B cell (primary cell): ENCODE data around the gene FEZ2. TPM values are rescaled to one million over a fixed set of nuclear protein-coding genes. Genes with fewer than 3 reads are reported as not detected.

Source experiments
- ATAC-seq: fragments of 200-7000 bp; cut with Tn5 transposase; one replicate; pipeline ENCODE4 v1.10.0; 2021; ENCODE audit warnings: low read depth, mild to moderate bottlenecking, moderate number of reproducible peaks, moderate library complexity
- CTCF ChIA-PET: fragments of 350-600 bp; sonication (Branson Sonifier 250); formaldehyde crosslinking; loops from one replicate; lab custom pipeline; 2021; ENCODE audit warnings: antibody characterized with exemption, inconsistent platforms; lab: Charles Lee
- POLR2A ChIA-PET: fragments of 350-600 bp; sonication (Branson Sonifier 250); formaldehyde crosslinking; loops from one replicate; lab custom pipeline; 2021; ENCODE audit warnings: antibody characterized with exemption; lab: Charles Lee
- DNase-seq: peaks from one replicate; pipeline ENCODE4 v3.0.0; 2013
- H2AFZ ChIP-seq: 2 replicates; pipeline ENCODE4 v1.6.1; 2012; ENCODE audit warnings: mild to moderate bottlenecking, low read depth, low read length; ENCODE audit not compliant: insufficient read depth, poor library complexity, severe bottlenecking
- H3K27ac ChIP-seq, 2 donors: 1 replicate in 1 of 2; 2 replicates in 1 of 2; pipeline ENCODE4 v1.5.1; 2012 to 2013; ENCODE audit warnings: low read length in 2 of 2, mild to moderate bottlenecking in 2 of 2, moderate library complexity in 1 of 2
- H3K27me3 ChIP-seq, 4 experiments: fragments of 200-600 bp in 1 of 4; sonication (generic) in 1 of 4; replicated peaks in 1 of 4; 1 replicate in 2 of 4; 2 replicates in 2 of 4; pipeline versions ENCODE4 v1.6.1 to v1.7.0; 2013 to 2016; ENCODE audit warnings: low read length in 3 of 4, mild to moderate bottlenecking in 2 of 4, mixed read lengths in 1 of 4, moderate library complexity in 1 of 4; ENCODE audit not compliant: insufficient read depth in 4 of 4, control insufficient read depth in 3 of 4; ENCODE audit errors: control extremely low read depth in 1 of 4
- H3K36me3 ChIP-seq, 2 experiments: replicated peaks in 1 of 2; 1 replicate in 1 of 2; 2 replicates in 1 of 2; pipeline versions ENCODE4 v1.6.1 to v1.7.1; 2013; ENCODE audit warnings: low read length in 1 of 2; ENCODE audit not compliant: insufficient read depth in 2 of 2, control insufficient read depth in 1 of 2; ENCODE audit errors: control extremely low read depth in 1 of 2, extremely low read depth in 1 of 2
- H3K4me1 ChIP-seq, 2 donors: fragments of 200-600 bp in 1 of 2; sonication (generic) in 1 of 2; 1 replicate in 1 of 2; 2 replicates in 1 of 2; pipeline versions ENCODE4 v1.5.1 to v1.6.1; 2013 to 2017; ENCODE audit warnings: low read length in 2 of 2; ENCODE audit not compliant: control insufficient read depth in 2 of 2, insufficient read depth in 2 of 2
- H3K4me2 ChIP-seq: replicated peaks from 2 replicates; pipeline ENCODE3; 2012; ENCODE audit warnings: mild to moderate bottlenecking, low read depth, low read length; ENCODE audit not compliant: poor library complexity, severe bottlenecking
- H3K4me3 ChIP-seq, 5 experiments: fragments of 200-600 bp in 1 of 5; sonication (generic) in 1 of 5; 1 replicate in 3 of 5; 2 replicates in 2 of 5; pipeline versions ENCODE4 v1.5.1 to v1.7.0; 2011 to 2016; ENCODE audit warnings: low read length in 4 of 5, mild to moderate bottlenecking in 4 of 5, low read depth in 2 of 5, control low read depth in 1 of 5, moderate library complexity in 1 of 5; ENCODE audit not compliant: insufficient read depth in 1 of 5; ENCODE audit errors: control extremely low read depth in 1 of 5, extremely low read depth in 1 of 5
- H3K79me2 ChIP-seq: fragments of 200-600 bp; sonication (generic); one replicate; pipeline ENCODE4 v1.6.0; 2016; ENCODE audit warnings: low read length; ENCODE audit not compliant: control insufficient read depth, insufficient read depth
- H3K9ac ChIP-seq: fragments of 200-600 bp; sonication (generic); 2 replicates; pipeline ENCODE4 v1.6.1; 2017; ENCODE audit warnings: mild to moderate bottlenecking, low read length, moderate library complexity
- H3K9me3 ChIP-seq, 3 donors: one replicate each; pipeline versions ENCODE4 v1.6.1 to v1.7.1; 2013; ENCODE audit warnings: low read length in 2 of 3; ENCODE audit not compliant: control insufficient read depth in 2 of 3, insufficient read depth in 1 of 3; ENCODE audit errors: control extremely low read depth in 1 of 3
- H4K20me1 ChIP-seq: 2 replicates; pipeline ENCODE4 v1.6.0; 2012; ENCODE audit warnings: mild to moderate bottlenecking, low read length; ENCODE audit not compliant: insufficient read depth, control insufficient read depth, poor library complexity, severe bottlenecking
- H3K27ac Mint-ChIP-seq: one replicate; pipeline ENCODE4 v1.8.0; 2021; ENCODE audit warnings: mixed read lengths
- H3K27me3 Mint-ChIP-seq: one replicate; pipeline ENCODE4 v1.8.0; 2021; ENCODE audit warnings: mixed read lengths
- H3K4me1 Mint-ChIP-seq: one replicate; pipeline ENCODE4 v1.8.0; 2021; ENCODE audit warnings: mixed read lengths
- H3K4me3 Mint-ChIP-seq: one replicate; pipeline ENCODE4 v1.8.0; 2021; ENCODE audit warnings: mixed read lengths
- H3K9me3 Mint-ChIP-seq: one replicate; pipeline ENCODE4 v1.8.0; 2022; ENCODE audit warnings: mixed read lengths; ENCODE audit not compliant: insufficient read depth
- CTCF ChIP-seq: fragments of 200-600 bp; IDR thresholded peaks from one replicate; pipeline ENCODE4 v1.8.0; 2022; ENCODE audit warnings: antibody characterized with exemption, mild to moderate bottlenecking
- EZH2 ChIP-seq: IDR thresholded peaks from 2 replicates; pipeline ENCODE4 v1.6.1; 2012; ENCODE audit warnings: borderline replicate concordance, low read depth, mild to moderate bottlenecking, moderate library complexity, low read length; ENCODE audit not compliant: insufficient read depth, poor library complexity, severe bottlenecking
- WGBS: methylation state at CpG from one replicate; pipeline ENCODE4 v1.1.5; 2013; ENCODE audit warnings: missing lambda C conversion rate; ENCODE audit not compliant: insufficient coverage; 5-methylcytosine and 5-hydroxymethylcytosine counted together
- intact Hi-C: fragments of 100-400 bp; cut with micrococcal nuclease; formaldehyde crosslinking; loops from one replicate; pipeline ENCODE4 v1.10.0; 2022
- polyA plus RNA-seq: library from polyadenylated mRNA; depleted of rRNA; stranded (reverse); fragments of >200 nt; gene quantifications from 2 replicates; pipeline ENCODE4 v1.2.3, GENCODE V29; 2012
- total RNA-seq, 2 donors: library from RNA; stranded (reverse); fragments of 120-200 nt in 1 of 2; gene quantifications; 1 replicate in 1 of 2; 2 replicates in 1 of 2; pipeline versions ENCODE4 v1.2.3 to v1.2.4, GENCODE V29; 2013 to 2022

FEZ2 gene
- total and polyA plus RNA-seq, 2 donors (not counting 1 experiment from before 2014, with no cell fraction given) = 6.2 to 32.7 TPM

DNA sequence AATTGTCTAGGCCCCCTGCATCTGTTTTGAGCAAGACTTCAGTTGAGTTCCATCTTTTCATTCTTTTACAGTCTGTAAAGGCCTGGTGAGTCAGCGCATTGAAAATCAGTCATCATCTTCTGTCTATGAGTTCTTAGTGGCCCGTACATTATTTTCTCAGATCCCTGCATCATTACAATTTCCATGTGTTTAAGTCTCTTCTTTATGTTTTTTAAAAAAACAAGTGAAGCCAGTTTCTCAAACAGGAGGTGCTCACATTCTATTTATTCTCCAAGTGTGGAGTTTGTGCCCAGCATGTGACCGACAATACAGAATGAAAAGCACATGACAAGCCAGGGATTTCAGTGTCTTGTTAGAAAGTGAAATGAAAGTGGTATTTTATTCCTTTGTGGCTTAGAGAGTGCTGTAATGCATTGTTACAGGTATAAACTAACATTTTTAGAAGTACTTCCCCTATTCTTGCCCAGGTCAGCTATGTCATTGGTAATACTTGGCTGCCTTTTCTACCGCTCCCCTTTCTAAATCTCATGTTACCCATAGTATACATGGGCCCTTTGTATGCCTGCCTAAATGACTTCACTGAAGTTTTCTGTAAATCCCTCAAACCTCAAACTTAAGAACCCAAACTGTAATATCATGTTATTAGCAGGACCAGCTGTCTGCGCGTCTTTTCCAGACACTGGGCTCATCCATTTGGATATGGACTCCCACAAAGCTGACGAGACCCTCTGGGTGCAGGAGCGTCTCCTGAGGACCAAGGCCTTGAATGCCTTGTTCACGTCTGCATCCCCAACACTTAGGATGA, 67.6 kb downstream of the FEZ2 start:
- Mint-ChIP-seq H3K27ac (no peak overlapping the region), H3K9me3 (no peaks in the 10 kb centered on the region), H3K27me3 (no peaks in the 10 kb centered on the region), H3K4me1 (peaks cover 13% of the 10 kb centered on the region), H3K4me3 (no peak overlapping the region)
- intact Hi-C loops = no loop called here
- TF ChIP-seq EZH2 (no peak), CTCF (no peak)
- peak overlapping the region; percentile 16 for H3K4me2 ChIP-seq
- peaks cover 12 to 13% of the 10 kb centered on the region in 2 donors for H3K4me1 ChIP-seq
- H3K27ac ChIP-seq = no peak overlapping the region
- H3K4me3 ChIP-seq = no peak overlapping the region
- WGBS = 80% methylated on average over 7 of the region's 9 CpGs
- H2AFZ ChIP-seq = no peak overlapping the region
- no peaks in the 10 kb centered on the region for H4K20me1 ChIP-seq
- H3K9ac ChIP-seq = no peak overlapping the region
- ATAC-seq = peak; percentile 17
- no peaks in the 10 kb centered on the region for H3K79me2 ChIP-seq
- ChIA-PET CTCF (no interaction called here), POLR2A (no interaction called here)
- no peaks in the 10 kb centered on the region for H3K27me3 ChIP-seq
- DNase-seq = peak; percentile 32
- peaks cover 0 to 4% of the 10 kb centered on the region in 2 experiments for H3K36me3 ChIP-seq
- no peaks in the 10 kb centered on the region for H3K9me3 ChIP-seq

DNA sequence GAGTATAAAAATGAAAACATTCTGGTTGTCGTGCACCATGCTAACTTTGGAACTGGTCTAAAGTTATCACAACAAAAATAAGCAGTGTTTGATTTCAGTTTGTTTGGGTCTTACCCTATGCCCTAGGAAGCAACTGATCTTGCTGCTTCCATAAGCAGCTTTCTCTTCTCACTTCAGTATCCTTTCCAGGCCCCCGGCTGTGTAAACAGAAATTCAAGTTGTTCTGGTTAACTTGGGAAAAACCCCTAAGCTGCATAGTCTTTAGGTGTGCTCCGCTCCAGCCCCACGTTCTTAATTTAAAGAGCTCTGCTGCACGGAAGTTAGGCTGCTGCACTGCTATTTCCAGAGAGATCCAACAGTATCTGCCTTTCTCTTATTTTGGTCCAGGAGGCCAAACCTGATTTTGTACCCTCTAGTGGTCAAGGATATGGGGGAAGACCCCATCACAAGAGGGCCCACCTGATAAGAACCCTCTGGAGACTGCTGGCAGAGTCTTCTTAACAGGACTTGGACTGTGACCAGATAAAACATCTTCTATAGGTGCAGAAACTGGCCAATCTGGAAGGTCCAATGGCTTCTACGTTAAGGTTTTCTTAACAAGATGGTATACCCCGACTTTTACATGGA, 69.1 kb downstream of the FEZ2 start:
- Histone ChIP-seq H2AFZ (no peak overlapping the region), H3K27ac (no peak overlapping the region), H3K4me3 (no peak overlapping the region), H3K36me3 (peaks cover 0 to 4% of the 10 kb centered on the region in 2 experiments), H3K9ac (no peak overlapping the region), H3K4me2 (no peak overlapping the region), H3K4me1 (peaks cover 12 to 13% of the 10 kb centered on the region in 2 donors), H3K79me2 (no peaks in the 10 kb centered on the region), H3K27me3 (no peaks in the 10 kb centered on the region), H4K20me1 (no peaks in the 10 kb centered on the region), H3K9me3 (no peaks in the 10 kb centered on the region)
- CTCF ChIA-PET = no interaction called here
- no peaks in the 10 kb centered on the region for H3K9me3 Mint-ChIP-seq
- no peaks in the 10 kb centered on the region for H3K27me3 Mint-ChIP-seq
- POLR2A ChIA-PET = no interaction called here
- no peak for ATAC-seq
- no peak overlapping the region for H3K27ac Mint-ChIP-seq
- 93% methylated on average over 4 of the region's 7 CpGs for WGBS
- DNase-seq = no peak
- TF ChIP-seq EZH2 = no peak
- TF ChIP-seq CTCF = no peak
- H3K4me1 Mint-ChIP-seq = peaks cover 13% of the 10 kb centered on the region
- H3K4me3 Mint-ChIP-seq = no peak overlapping the region
- intact Hi-C loops = no loop called here
